Measurements from ENCODE around the gene CNIH3.
"Not testable (repeated sequence)": the region's sequence is repeated elsewhere in the genome, so short reads cannot be mapped to it uniquely, and the experiment has no call there.

Gene CNIH3

DNA sequence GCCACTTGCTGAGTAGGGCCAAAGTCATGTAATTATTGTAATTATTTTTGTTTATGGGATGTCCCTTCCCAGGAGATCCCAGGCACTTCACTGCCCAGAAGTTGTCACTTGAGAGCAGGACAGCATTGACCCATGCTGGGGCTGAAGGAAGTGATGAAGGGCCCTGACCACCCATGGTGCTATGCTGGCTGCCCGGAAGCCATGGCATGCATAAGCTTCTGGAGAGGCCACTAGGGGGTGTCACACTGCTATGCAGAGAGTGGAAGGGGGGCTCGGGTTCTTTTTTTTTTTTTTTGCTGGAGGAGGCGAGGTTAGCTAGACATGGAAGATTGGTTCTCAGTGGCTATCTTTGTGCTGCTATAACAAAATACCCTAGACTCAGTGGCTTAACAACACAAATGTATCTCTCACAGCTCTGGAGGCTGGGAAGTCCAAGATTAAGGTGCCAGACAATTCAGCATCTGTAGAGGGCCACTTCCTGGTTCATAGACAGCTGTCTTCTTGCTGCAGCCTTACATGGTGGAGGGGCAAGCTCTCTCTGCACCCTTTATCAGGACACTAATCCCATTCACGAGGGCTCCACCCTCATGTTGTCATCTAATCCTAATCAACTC is 84.9 kb downstream of the CNIH3 start:
- no peak overlapping the region for H3K27ac Mint-ChIP-seq
- no peaks in the 10 kb centered on the region for H3K4me1 Mint-ChIP-seq (ENCODE audit: low read depth)
- no peaks in the 10 kb centered on the region for H3K27me3 Mint-ChIP-seq
- no peaks in the 10 kb centered on the region for H3K9me3 Mint-ChIP-seq (ENCODE audit: low read depth)
- H3K4me3 Mint-ChIP-seq, result no peak overlapping the region
- no peaks in the 10 kb centered on the region for H3K36me3 Mint-ChIP-seq

DNA sequence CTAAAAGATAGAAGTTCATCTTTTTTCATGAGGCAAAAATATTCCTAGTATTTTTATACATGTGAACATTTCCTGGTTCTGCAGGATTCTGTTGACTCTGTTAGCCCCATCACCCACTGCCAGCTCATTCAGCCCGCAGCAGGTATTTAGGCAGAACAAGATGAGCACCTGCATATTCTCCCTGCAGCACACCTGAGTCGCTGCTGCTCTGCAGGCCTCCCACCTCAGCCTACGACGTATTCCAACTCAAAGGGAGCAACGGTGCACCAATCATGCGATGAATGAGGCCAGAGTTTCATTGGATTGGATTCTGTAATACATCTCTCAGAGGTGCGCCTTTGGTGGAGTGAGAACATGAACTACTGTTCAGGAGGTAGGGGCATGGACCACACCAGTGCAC is 87.6 kb downstream of the CNIH3 start:
- Mint-ChIP-seq H3K27ac (no peak overlapping the region), H3K9me3 (ENCODE audit: low read depth) (no peaks in the 10 kb centered on the region), H3K27me3 (no peaks in the 10 kb centered on the region), H3K4me1 (ENCODE audit: low read depth) (no peaks in the 10 kb centered on the region), H3K36me3 (no peaks in the 10 kb centered on the region), H3K4me3 (no peak overlapping the region)

- no peak overlapping the region for H3K4me3 Mint-ChIP-seq
- H3K36me3 Mint-ChIP-seq, result no peaks in the 10 kb centered on the region
- H3K4me1 Mint-ChIP-seq (ENCODE audit: low read depth), result no peaks in the 10 kb centered on the region
- H3K27ac Mint-ChIP-seq, result no peak overlapping the region
- H3K9me3 Mint-ChIP-seq (ENCODE audit: low read depth), result no peaks in the 10 kb centered on the region
- no peaks in the 10 kb centered on the region for H3K27me3 Mint-ChIP-seq
These were observed 88.1 kb downstream of the CNIH3 start for GRCh38 chr1:224704107-224704735.

DNA sequence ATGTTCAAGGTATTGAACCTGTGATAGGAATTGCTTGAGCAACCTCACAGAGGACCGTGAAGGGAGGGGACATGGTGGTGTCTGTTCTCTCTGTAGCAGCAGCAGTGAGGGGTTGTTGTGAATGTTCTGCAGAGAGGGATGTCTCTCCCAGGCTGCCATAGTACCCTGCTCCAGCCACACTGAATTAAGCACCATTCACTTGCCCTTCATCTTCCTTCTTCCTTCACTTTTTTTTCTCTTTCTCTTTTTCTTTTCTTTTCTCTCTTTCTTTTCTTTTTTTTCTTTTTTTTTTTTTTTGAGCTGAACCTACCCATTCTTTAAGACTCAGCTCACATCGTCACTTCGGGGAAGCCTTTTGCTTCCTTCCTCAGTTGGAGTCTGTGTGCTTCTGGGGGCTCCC is 89.5 kb downstream of the CNIH3 start:
- Mint-ChIP-seq H3K4me3 (no peak overlapping the region), H3K9me3 (ENCODE audit: low read depth) (no peaks in the 10 kb centered on the region), H3K27me3 (no peaks in the 10 kb centered on the region), H3K36me3 (no peaks in the 10 kb centered on the region), H3K27ac (no peak overlapping the region), H3K4me1 (ENCODE audit: low read depth) (no peaks in the 10 kb centered on the region)

DNA sequence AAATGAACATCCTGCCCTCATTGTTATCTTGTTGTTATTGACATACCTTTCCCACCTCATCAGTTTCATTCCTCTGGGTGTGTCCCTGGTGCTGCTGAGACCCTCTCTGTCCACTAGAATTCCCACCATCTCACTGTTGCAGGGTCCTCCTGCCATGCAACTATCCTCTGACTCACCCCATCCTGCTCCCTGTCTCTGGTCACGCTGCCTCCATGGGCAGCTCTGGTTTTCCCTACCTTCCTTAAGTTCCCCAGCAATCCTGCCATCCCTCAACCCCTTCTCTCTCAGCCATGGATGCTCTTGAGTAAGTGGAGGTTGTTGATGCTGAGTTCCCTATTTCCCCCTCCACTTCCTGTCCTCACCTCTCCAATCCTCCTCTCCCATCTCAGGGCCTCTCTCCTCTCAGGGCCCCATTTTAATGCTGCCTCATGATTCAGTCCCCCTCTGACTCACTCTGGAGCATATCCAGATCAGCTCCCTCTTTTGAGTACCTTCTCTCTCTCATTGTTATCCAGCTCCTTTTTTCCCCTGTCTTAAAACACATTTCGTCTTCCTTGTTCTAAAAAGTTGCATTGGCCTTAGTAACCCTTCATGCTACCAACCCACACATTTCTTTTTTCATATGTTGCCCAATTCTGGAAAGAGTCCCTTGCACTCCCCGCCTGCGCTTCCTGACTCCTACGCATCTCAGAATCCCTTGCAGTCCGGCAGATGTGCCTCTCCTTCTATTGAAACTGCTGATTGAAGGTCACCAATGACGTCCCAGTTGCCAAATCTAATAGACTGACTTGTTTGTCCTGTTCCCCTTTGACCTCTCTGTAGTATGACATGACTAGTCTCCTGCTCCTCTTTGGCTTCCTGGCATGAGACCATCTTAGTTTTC is 92.0 kb downstream of the CNIH3 start:
- Mint-ChIP-seq H3K4me3 (no peak overlapping the region), H3K4me1 (ENCODE audit: low read depth) (no peaks in the 10 kb centered on the region), H3K27me3 (no peaks in the 10 kb centered on the region)

GRCh38 chr1:224710196-224710595 is 94.1 kb downstream of the CNIH3 start:
- Mint-ChIP-seq H3K36me3 (no peaks in the 10 kb centered on the region), H3K27me3 (no peaks in the 10 kb centered on the region), H3K9me3 (ENCODE audit: low read depth) (no peaks in the 10 kb centered on the region), H3K4me1 (ENCODE audit: low read depth) (no peaks in the 10 kb centered on the region), H3K27ac (no peak overlapping the region), H3K4me3 (no peak overlapping the region)

More for the DNA sequence above, 92.0 kb downstream of the CNIH3 start:
- no peak overlapping the region for H3K27ac Mint-ChIP-seq
- H3K36me3 Mint-ChIP-seq, result no peaks in the 10 kb centered on the region
- H3K9me3 Mint-ChIP-seq (ENCODE audit: low read depth), result no peaks in the 10 kb centered on the region

GRCh38 chr1:224711231-224711756 is 95.2 kb downstream of the CNIH3 start:
- not testable (repeated sequence) for H3K4me1 Mint-ChIP-seq (ENCODE audit: low read depth); H3K27ac Mint-ChIP-seq; H3K27me3 Mint-ChIP-seq; H3K4me3 Mint-ChIP-seq; H3K9me3 Mint-ChIP-seq (ENCODE audit: low read depth); H3K36me3 Mint-ChIP-seq

GRCh38 chr1:224711876-224712275 is 95.8 kb downstream of the CNIH3 start:
- Mint-ChIP-seq H3K27ac (no peak overlapping the region), H3K9me3 (ENCODE audit: low read depth) (no peaks in the 10 kb centered on the region), H3K4me1 (ENCODE audit: low read depth) (no peaks in the 10 kb centered on the region), H3K36me3 (no peaks in the 10 kb centered on the region), H3K4me3 (no peak overlapping the region), H3K27me3 (no peaks in the 10 kb centered on the region)

DNA sequence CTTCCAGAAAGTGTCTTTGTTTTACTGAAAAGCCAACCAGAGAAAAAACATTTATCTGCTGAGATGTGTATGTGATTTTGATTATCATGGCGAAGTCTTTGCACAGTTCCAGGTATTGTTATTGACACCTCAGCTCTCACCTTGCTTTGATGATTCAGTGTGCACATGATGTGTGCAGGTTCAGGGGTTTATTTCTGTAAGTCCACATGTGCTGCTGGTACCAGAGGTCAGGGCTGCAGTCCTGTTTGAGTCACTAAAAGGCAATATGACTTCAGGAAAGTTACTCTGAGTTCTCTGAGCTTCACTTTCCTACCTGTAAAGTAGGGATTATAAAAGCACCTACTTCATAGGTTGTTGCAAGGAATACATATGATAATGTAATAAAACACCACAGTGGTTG is 97.1 kb downstream of the CNIH3 start:
- no peaks in the 10 kb centered on the region for H3K9me3 Mint-ChIP-seq (ENCODE audit: low read depth)
- H3K27ac Mint-ChIP-seq, result no peak overlapping the region
- H3K4me1 Mint-ChIP-seq (ENCODE audit: low read depth), result peaks cover 4% of the 10 kb centered on the region
- no peak overlapping the region for H3K4me3 Mint-ChIP-seq
- no peaks in the 10 kb centered on the region for H3K36me3 Mint-ChIP-seq
- H3K27me3 Mint-ChIP-seq, result peaks cover 3% of the 10 kb centered on the region

GRCh38 chr1:224714553-224714952 is 98.4 kb downstream of the CNIH3 start:
- peaks cover 7% of the 10 kb centered on the region for H3K4me1 Mint-ChIP-seq (ENCODE audit: low read depth)
- no peaks in the 10 kb centered on the region for H3K36me3 Mint-ChIP-seq
- H3K27ac Mint-ChIP-seq, result no peak overlapping the region
- H3K9me3 Mint-ChIP-seq (ENCODE audit: low read depth), result no peaks in the 10 kb centered on the region
- H3K27me3 Mint-ChIP-seq, result peaks cover 8% of the 10 kb centered on the region
- no peak overlapping the region for H3K4me3 Mint-ChIP-seq

GRCh38 chr1:224718470-224719053 is 102.4 kb downstream of the CNIH3 start:
- no peak overlapping the region for H3K27ac Mint-ChIP-seq
- H3K27me3 Mint-ChIP-seq, result peaks cover 13% of the 10 kb centered on the region
- H3K9me3 Mint-ChIP-seq (ENCODE audit: low read depth), result no peaks in the 10 kb centered on the region
- no peak overlapping the region for H3K4me3 Mint-ChIP-seq
- H3K36me3 Mint-ChIP-seq, result no peaks in the 10 kb centered on the region
- peaks cover 7% of the 10 kb centered on the region for H3K4me1 Mint-ChIP-seq (ENCODE audit: low read depth)

GRCh38 chr1:224719716-224720115 is 103.6 kb downstream of the CNIH3 start:
- H3K36me3 Mint-ChIP-seq, result no peaks in the 10 kb centered on the region

GRCh38 chr1:224720216-224720615 is 104.1 kb downstream of the CNIH3 start:
- Mint-ChIP-seq H3K4me1 (ENCODE audit: low read depth) (peaks cover 7% of the 10 kb centered on the region), H3K4me3 (no peak overlapping the region), H3K27me3 (peaks cover 13% of the 10 kb centered on the region), H3K27ac (no peak overlapping the region), H3K9me3 (ENCODE audit: low read depth) (no peaks in the 10 kb centered on the region), H3K36me3 (no peaks in the 10 kb centered on the region)

More at GRCh38 chr1:224719716-224720115, 103.6 kb downstream of the CNIH3 start:
- peaks cover 13% of the 10 kb centered on the region for H3K27me3 Mint-ChIP-seq
- H3K4me3 Mint-ChIP-seq, result no peak overlapping the region
- peaks cover 7% of the 10 kb centered on the region for H3K4me1 Mint-ChIP-seq (ENCODE audit: low read depth)
- H3K27ac Mint-ChIP-seq, result no peak overlapping the region
- H3K9me3 Mint-ChIP-seq (ENCODE audit: low read depth), result no peaks in the 10 kb centered on the region

GRCh38 chr1:224721000-224721399 is 104.9 kb downstream of the CNIH3 start:
- H3K36me3 Mint-ChIP-seq, result no peaks in the 10 kb centered on the region
- peaks cover 7% of the 10 kb centered on the region for H3K4me1 Mint-ChIP-seq (ENCODE audit: low read depth)
- no peak overlapping the region for H3K4me3 Mint-ChIP-seq
- H3K27ac Mint-ChIP-seq, result no peak overlapping the region
- peaks cover 13% of the 10 kb centered on the region for H3K27me3 Mint-ChIP-seq
- H3K9me3 Mint-ChIP-seq (ENCODE audit: low read depth), result no peaks in the 10 kb centered on the region

- H3K4me3 Mint-ChIP-seq, result no peak overlapping the region
- no peaks in the 10 kb centered on the region for H3K36me3 Mint-ChIP-seq
- no peak overlapping the region for H3K27ac Mint-ChIP-seq
- peaks cover 7% of the 10 kb centered on the region for H3K4me1 Mint-ChIP-seq (ENCODE audit: low read depth)
- H3K27me3 Mint-ChIP-seq, result peaks cover 12% of the 10 kb centered on the region
- H3K9me3 Mint-ChIP-seq (ENCODE audit: low read depth), result no peaks in the 10 kb centered on the region
These were observed 106.7 kb downstream of the CNIH3 start for GRCh38 chr1:224722838-224723237.

All from activated naive CD8-positive, alpha-beta T cell (primary cell).